Right lobe of liver (tissue), 6 donors: Measurements from ENCODE around the gene WASF1. TPM values are rescaled to one million over a fixed set of nuclear protein-coding genes. Genes with fewer than 3 reads are reported as not detected.

Source experiments
- ATAC-seq, 4 donors: fragments of 200-7000 bp; cut with Tn5 transposase; one replicate each; pipeline ENCODE4 v1.9.1; 2020; ENCODE audit warnings: mild to moderate bottlenecking in 4 of 4, moderate library complexity in 4 of 4
- DNase-seq, 3 donors: peaks; one replicate each; pipeline ENCODE4 v3.0.0-alpha.2; 2020
- H3K27ac ChIP-seq, 3 donors: fragments of 200-600 bp; one replicate each; pipeline ENCODE4 v1.8.0; 2022
- H3K27me3 ChIP-seq, 2 donors: fragments of 200-600 bp; one replicate each; pipeline ENCODE4 v1.8.0; 2022
- H3K36me3 ChIP-seq, 4 donors: fragments of 200-600 bp; sonication (generic) in 1 of 4; one replicate each; pipeline versions ENCODE4 v1.5.1 to v1.8.0; 2017 to 2022; ENCODE audit warnings: control low read depth in 1 of 4
- H3K4me1 ChIP-seq, 4 donors: fragments of 200-600 bp; sonication (generic) in 1 of 4; one replicate each; pipeline versions ENCODE4 v1.5.1 to v1.8.0; 2017 to 2022; ENCODE audit warnings: control low read depth in 1 of 4
- H3K4me3 ChIP-seq, 3 donors: fragments of 200-600 bp; one replicate each; pipeline ENCODE4 v1.8.0; 2022
- H3K9me3 ChIP-seq, 4 donors: fragments of 200-600 bp; sonication (generic) in 1 of 4; one replicate each; pipeline versions ENCODE4 v1.5.1 to v1.8.0; 2017 to 2022; ENCODE audit warnings: control low read depth in 1 of 4
- POLR2A ChIP-seq: fragments of 450-650 bp; IDR thresholded peaks from one replicate; pipeline ENCODE4 v1.6.1; 2017; ENCODE audit warnings: antibody characterized with exemption, mild to moderate bottlenecking
- WGBS: methylation state at CpG from one replicate; pipeline ENCODE4 v1.1.6; 2018; ENCODE audit warnings: low coverage, low lambda C conversion rate; ENCODE audit not compliant: insufficient coverage; ENCODE audit errors: missing lambda C conversion rate; 5-methylcytosine and 5-hydroxymethylcytosine counted together
- intact Hi-C, 2 donors: fragments of 100-400 bp; cut with DNase I; formaldehyde crosslinking; loops; one replicate each; pipeline versions ENCODE4 v1.11.2 to v1.14.1; 2022
- total RNA-seq, 6 experiments: library from RNA; depleted of rRNA in 2 of 6; stranded (reverse); fragments of >200 nt in 2 of 6; fragmentation: NEBNext Ultra II Directional in 3 of 6; extraction: Animal tissue kit (Norgen Biotek cat#: 25700) in 3 of 6; gene quantifications; one replicate each; pipeline versions ENCODE4 v1.1.0 to v1.2.4, GENCODE V29; 2016 to 2023
- TF ChIP-seq, protein P1 (sequence below), 4 donors: fragments of 200-600 bp in 3 of 4; fragments of 450-650 bp in 1 of 4; IDR thresholded peaks; one replicate each; pipeline versions ENCODE4 v1.5.1 to v1.8.0; 2016 to 2022; ENCODE audit warnings: antibody characterized with exemption in 4 of 4, mild to moderate bottlenecking in 2 of 4
- donor health status: DM: no; HTN: yes; CAD: no.
- donor health status: DM: no; HTN: no; CAD: no.
- donor health status: DM: no; HTN: no; CAD: no.
- donor health status: DM: no; HTN: yes; CAD: no.
- donor health status: DM: no; HTN: yes; CAD: no.

WASF1 gene
- total RNA-seq, 6 experiments from 2014 or later, result 3.6 to 6.6 (median 4.8) TPM

- H3K4me3 ChIP-seq, result no peak overlapping the region
- no peak for ATAC-seq
- no peaks in the 10 kb centered on the region for H3K27me3 ChIP-seq
- TF ChIP-seq POLR2A, result no peak
- TF ChIP-seq, protein P1, sequence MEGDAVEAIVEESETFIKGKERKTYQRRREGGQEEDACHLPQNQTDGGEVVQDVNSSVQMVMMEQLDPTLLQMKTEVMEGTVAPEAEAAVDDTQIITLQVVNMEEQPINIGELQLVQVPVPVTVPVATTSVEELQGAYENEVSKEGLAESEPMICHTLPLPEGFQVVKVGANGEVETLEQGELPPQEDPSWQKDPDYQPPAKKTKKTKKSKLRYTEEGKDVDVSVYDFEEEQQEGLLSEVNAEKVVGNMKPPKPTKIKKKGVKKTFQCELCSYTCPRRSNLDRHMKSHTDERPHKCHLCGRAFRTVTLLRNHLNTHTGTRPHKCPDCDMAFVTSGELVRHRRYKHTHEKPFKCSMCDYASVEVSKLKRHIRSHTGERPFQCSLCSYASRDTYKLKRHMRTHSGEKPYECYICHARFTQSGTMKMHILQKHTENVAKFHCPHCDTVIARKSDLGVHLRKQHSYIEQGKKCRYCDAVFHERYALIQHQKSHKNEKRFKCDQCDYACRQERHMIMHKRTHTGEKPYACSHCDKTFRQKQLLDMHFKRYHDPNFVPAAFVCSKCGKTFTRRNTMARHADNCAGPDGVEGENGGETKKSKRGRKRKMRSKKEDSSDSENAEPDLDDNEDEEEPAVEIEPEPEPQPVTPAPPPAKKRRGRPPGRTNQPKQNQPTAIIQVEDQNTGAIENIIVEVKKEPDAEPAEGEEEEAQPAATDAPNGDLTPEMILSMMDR (IDR thresholded peaks at IDR 0.05), result no peak
- H3K36me3 ChIP-seq, result peaks cover 0 to 6% (median 0%) of the 10 kb centered on the region in 4 donors
- intact Hi-C loops, result no loop called here
- 73% methylated on average over 6 of the region's 7 CpGs for WGBS
- H3K9me3 ChIP-seq, result no peaks in the 10 kb centered on the region
- H3K27ac ChIP-seq, result no peak overlapping the region
- H3K4me1 ChIP-seq, result peaks cover 0 to 11% (median 3%) of the 10 kb centered on the region in 4 donors
- no peak for DNase-seq
Observed at GRCh38 chr6:110098511-110099116, 80.9 kb downstream of the WASF1 start.

- TF ChIP-seq, protein P1 (IDR thresholded peaks at IDR 0.05), result no peak
- no peak for TF ChIP-seq POLR2A
- Histone ChIP-seq H3K4me1 (peaks cover 0 to 11% (median 3%) of the 10 kb centered on the region in 4 donors), H3K27ac (peak overlapping the region in 1 of 3 donors; percentile 7), H3K4me3 (no peak overlapping the region), H3K27me3 (no peaks in the 10 kb centered on the region), H3K9me3 (no peaks in the 10 kb centered on the region), H3K36me3 (no peaks in the 10 kb centered on the region)
- ATAC-seq (no peak), DNase-seq (no peak)
- WGBS, result 44% methylated on average over 3 of the region's 3 CpGs
- intact Hi-C loops, result no loop called here
Observed at GRCh38 chr6:110097443-110097842, 82.0 kb downstream of the WASF1 start.

- no peaks in the 10 kb centered on the region for H3K9me3 ChIP-seq
- ATAC-seq, result no peak
- no peak for TF ChIP-seq POLR2A
- TF ChIP-seq, protein P1 (IDR thresholded peaks at IDR 0.05), result no peak
- DNase-seq, result no peak
- H3K4me1 ChIP-seq, result peaks cover 0 to 11% (median 3%) of the 10 kb centered on the region in 4 donors
- no peaks in the 10 kb centered on the region for H3K36me3 ChIP-seq
- WGBS, result 91% methylated on average over 1 of the region's 1 CpG
- no peak overlapping the region for H3K27ac ChIP-seq
- intact Hi-C loops, result no loop called here
- H3K27me3 ChIP-seq, result no peaks in the 10 kb centered on the region
- H3K4me3 ChIP-seq, result no peak overlapping the region
Observed at GRCh38 chr6:110095935-110096334, 83.5 kb downstream of the WASF1 start.

- H3K27ac ChIP-seq, result no peak overlapping the region
- WGBS, result 65% methylated on average over 1 of the region's 1 CpG
- H3K27me3 ChIP-seq, result no peaks in the 10 kb centered on the region
- no peak for TF ChIP-seq POLR2A
- TF ChIP-seq, protein P1 (IDR thresholded peaks at IDR 0.05), result no peak
- DNase-seq, result no peak
- H3K4me3 ChIP-seq, result no peak overlapping the region
- no peak for ATAC-seq
- intact Hi-C loops, result no loop called here
- no peaks in the 10 kb centered on the region for H3K9me3 ChIP-seq
- peaks cover 0 to 11% (median 3%) of the 10 kb centered on the region in 4 donors for H3K4me1 ChIP-seq
- no peaks in the 10 kb centered on the region for H3K36me3 ChIP-seq
Observed at GRCh38 chr6:110095101-110095500, 84.4 kb downstream of the WASF1 start.
